ENCODE data around the gene CRTC2.

The CRTC2 gene

DNA sequence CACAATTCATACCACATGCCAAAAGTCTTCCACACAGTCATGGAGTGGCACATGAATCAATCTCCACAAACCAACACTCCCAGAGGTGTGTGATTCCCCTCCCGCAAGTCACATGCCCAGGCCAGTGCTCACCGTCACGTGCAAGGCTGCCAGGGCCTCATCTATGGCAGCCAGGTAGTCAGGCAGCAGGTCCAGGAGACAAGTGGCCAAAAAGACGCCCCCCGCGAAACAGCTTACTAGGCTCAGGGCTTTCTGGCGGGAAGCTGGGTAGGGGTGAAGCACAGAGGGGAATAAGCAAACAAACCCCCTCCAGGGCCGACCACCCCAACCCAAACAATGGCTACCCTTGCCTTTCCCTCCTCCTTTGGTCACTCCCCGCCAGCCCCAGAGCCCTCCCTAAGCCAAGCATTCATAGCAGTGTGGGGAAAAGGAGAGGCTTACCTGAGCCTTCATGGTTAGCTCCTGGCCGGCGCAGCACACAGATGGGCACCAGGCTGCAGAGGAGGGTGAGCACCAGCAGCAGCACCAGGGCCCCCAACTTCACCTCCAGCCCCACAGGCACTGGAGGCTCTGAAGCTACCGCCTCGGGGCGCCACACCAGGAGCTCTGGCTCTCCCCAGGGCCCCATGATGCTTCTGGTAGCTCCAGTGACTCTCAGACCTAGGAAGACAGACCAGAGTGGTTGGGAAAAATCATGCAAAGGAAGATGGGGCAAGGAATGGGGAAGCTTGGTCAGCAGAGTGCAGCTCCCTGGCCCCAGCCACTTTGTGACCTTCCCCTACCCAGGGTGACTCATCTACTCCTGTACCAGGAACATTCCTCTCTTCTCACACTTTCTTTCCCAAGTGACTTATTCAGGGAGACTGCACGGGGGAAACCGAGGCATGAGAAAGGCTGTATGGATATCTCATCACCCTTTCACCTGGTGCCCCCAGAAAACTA is 3.9 kb upstream of the CRTC2 start:
- H3K4me3 ChIP-seq (ENCODE audit: low read depth, low read length) = peak overlapping the region; percentile 85
- DNase-seq (ENCODE audit: low read depth, low spot score) = peak; percentile 31
- in situ Hi-C loops (cut with HindIII; ENCODE audit: low sequenced_read_pairs) = loop anchor here (10.0 kb wide), 1 partner anchor 148 kb away; no protein-coding TSS in a partner anchor
- TF ChIP-seq, protein P1, sequence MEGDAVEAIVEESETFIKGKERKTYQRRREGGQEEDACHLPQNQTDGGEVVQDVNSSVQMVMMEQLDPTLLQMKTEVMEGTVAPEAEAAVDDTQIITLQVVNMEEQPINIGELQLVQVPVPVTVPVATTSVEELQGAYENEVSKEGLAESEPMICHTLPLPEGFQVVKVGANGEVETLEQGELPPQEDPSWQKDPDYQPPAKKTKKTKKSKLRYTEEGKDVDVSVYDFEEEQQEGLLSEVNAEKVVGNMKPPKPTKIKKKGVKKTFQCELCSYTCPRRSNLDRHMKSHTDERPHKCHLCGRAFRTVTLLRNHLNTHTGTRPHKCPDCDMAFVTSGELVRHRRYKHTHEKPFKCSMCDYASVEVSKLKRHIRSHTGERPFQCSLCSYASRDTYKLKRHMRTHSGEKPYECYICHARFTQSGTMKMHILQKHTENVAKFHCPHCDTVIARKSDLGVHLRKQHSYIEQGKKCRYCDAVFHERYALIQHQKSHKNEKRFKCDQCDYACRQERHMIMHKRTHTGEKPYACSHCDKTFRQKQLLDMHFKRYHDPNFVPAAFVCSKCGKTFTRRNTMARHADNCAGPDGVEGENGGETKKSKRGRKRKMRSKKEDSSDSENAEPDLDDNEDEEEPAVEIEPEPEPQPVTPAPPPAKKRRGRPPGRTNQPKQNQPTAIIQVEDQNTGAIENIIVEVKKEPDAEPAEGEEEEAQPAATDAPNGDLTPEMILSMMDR (IDR thresholded peaks at IDR 0.05; ENCODE audit: low read depth, low read length) = no peak

DNA sequence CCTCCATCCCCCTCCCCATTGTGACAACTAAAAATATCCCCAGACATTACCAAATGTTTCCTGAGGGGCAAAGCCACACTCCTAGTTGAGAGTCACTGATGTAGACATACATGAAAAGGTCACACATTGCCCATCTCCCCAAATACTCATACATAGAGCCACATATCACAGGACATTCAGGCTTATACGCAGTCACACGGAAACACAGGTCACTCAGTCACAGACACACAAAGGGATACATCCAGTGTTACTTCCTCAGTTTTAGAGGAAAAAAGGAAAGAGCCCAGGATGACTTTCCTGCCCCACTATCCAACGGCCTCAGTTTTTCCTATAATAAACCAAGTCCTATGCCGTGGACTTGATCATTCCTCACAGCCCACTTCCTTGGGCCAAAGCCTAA is 3.0 kb upstream of the CRTC2 start:
- in situ Hi-C loops (cut with HindIII; ENCODE audit: low sequenced_read_pairs) = loop anchor here (10.0 kb wide), 1 partner anchor 147 kb away; no protein-coding TSS in a partner anchor
- H3K4me3 ChIP-seq (ENCODE audit: low read depth, low read length) = no peak overlapping the region
- DNase-seq (ENCODE audit: low read depth, low spot score) = no peak
- TF ChIP-seq, protein P1 (IDR thresholded peaks at IDR 0.05; ENCODE audit: low read depth, low read length) = no peak

DNA sequence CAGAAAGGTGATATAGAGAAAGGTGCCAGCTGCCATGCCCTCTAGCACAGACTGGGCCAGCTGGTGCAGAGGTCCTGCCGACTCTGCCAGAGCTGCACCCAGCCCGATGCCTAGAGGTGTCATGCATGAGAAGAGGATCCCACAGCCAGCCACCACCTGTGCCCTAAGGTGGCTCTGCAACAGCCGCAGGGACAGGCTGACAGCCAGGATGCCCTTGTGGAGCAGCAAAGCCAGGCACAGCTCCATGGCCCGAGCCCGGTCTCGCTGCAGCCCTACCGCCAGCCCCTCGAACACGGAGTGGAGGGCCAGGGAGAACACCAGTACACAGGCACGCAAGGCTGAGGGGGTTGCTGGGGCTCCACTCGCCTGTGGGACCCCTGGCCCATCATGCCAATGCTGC is 1.8 kb upstream of the CRTC2 start:
- TF ChIP-seq, protein P1 (IDR thresholded peaks at IDR 0.05; ENCODE audit: low read depth, low read length) = no peak
- in situ Hi-C loops (cut with HindIII; ENCODE audit: low sequenced_read_pairs) = loop anchor here (10.0 kb wide), 1 partner anchor 145 kb away; no protein-coding TSS in a partner anchor
- no peak overlapping the region for H3K4me3 ChIP-seq (ENCODE audit: low read depth, low read length)
- no peak for DNase-seq (ENCODE audit: low read depth, low spot score)

DNA sequence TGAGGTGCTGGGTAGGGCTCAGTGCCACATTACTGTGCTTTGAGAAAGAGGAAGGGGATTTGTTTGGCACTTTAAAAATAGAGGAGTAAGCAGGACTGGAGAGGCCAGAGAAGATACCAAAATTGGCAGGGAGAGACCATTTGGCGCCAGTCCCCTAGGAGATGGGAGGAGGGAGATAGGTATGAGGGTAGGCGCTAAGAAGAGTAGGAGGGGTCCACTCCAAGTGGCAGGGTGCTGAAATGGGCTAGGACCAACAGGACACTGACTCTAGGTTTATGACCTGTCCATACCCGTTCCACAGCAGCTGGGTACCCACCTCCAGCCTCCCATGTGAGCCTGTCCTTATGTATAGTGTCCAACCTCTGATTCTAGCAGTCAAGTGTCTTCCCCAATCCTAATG is 1.0 kb upstream of the CRTC2 start:
- in situ Hi-C loops (cut with HindIII; ENCODE audit: low sequenced_read_pairs) = no loop called here
- no peak for DNase-seq (ENCODE audit: low read depth, low spot score)
- TF ChIP-seq, protein P1 (IDR thresholded peaks at IDR 0.05; ENCODE audit: low read depth, low read length) = no peak
- H3K4me3 ChIP-seq (ENCODE audit: low read depth, low read length) = no peak overlapping the region

DNA sequence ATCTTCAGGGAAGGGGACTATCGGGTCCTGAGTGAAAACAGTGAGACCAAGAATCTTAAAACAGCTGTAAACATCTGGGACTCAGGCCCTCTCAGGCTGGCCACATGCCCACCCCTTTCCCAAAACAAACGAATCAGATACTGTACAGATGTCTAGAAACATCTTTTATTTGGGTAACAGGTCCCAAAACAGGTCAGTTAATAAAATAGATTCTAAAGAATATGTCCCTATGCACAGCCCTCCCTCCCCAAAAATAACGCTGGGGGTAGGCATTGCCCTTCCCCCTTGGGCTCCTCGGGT is 499 bp upstream of the CRTC2 start:
- TF ChIP-seq, protein P1 (IDR thresholded peaks at IDR 0.05; ENCODE audit: low read depth, low read length) = no peak
- no peak overlapping the region for H3K4me3 ChIP-seq (ENCODE audit: low read depth, low read length)
- DNase-seq (ENCODE audit: low read depth, low spot score) = no peak

DNA sequence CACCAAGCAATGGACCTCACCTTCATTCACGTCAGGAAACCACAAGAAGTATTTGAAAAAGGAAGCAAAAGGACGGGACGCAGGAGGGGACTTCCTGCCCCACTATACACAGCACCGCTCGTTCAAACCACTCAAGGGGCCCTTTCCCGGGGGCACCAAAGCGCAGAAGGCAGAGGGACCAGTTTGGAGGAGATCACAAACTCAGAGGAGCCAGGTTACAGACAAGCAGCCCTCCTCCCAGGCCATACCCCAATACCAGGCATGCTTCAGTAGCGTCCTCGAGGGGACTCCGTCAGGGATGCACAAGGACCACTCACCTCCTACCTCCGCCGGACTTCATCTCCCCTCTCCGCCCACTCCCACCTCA is 685 bp downstream of the CRTC2 start:
- in situ Hi-C loops (cut with HindIII; ENCODE audit: low sequenced_read_pairs) = no loop called here
- TF ChIP-seq, protein P1 (IDR thresholded peaks at IDR 0.05; ENCODE audit: low read depth, low read length) = no peak
- peak; percentile 35 for DNase-seq (ENCODE audit: low read depth, low spot score)
- peak overlapping the region; percentile 65 for H3K4me3 ChIP-seq (ENCODE audit: low read depth, low read length)

More for the DNA sequence above, 499 bp upstream of the CRTC2 start:
- in situ Hi-C loops (cut with HindIII; ENCODE audit: low sequenced_read_pairs) = no loop called here
